COLO668 (cell line): ENCODE measurements around the gene SORCS3.
A peak's percentile ranks its signal among the peaks of the same experiment; 100 is the strongest.

Source experiments
- DNase-seq: peaks from one replicate; lab custom pipeline; 2025; ENCODE audit not compliant: unreplicated experiment; lab: John Stamatoyannopoulos, UW

SORCS3 gene

DNA sequence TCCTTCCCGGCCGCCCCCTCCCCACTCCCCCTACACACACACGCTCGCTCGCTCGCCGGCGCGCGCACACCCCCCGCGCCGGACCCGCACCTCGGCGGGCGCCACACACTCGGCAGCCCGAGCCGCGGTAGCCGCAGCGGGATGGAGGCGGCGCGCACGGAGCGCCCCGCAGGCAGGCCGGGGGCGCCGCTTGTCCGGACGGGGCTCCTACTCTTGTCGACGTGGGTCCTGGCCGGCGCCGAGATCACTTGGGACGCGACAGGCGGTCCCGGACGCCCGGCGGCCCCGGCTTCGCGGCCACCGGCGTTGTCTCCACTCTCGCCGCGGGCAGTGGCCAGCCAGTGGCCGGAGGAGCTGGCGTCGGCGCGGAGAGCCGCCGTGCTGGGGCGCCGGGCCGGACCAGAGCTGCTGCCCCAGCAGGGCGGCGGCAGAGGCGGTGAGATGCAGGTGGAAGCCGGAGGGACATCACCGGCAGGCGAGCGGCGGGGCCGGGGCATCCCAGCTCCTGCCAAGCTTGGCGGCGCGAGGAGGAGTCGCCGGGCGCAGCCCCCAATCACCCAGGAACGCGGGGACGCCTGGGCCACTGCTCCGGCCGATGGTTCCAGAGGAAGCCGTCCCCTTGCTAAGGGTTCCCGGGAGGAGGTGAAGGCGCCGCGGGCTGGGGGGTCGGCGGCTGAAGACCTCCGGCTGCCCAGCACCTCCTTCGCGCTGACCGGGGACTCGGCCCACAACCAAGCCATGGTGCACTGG lies at the start of gene SORCS3:
TSS of gene SORCS3 (plus strand) at position 104 of the 750 bp plus-strand sequence.
- DNase-seq = no peak

GRCh38 chr10:104591441-104591840 lies 49.6 kb upstream of the SORCS3 start:
- DNase-seq = no peak

- DNase-seq = no peak
Observed at GRCh38 chr10:104601166-104601565, 39.9 kb upstream of the SORCS3 start.

GRCh38 chr10:104608091-104608828 lies 32.8 kb upstream of the SORCS3 start:
- no peak for DNase-seq

DNA sequence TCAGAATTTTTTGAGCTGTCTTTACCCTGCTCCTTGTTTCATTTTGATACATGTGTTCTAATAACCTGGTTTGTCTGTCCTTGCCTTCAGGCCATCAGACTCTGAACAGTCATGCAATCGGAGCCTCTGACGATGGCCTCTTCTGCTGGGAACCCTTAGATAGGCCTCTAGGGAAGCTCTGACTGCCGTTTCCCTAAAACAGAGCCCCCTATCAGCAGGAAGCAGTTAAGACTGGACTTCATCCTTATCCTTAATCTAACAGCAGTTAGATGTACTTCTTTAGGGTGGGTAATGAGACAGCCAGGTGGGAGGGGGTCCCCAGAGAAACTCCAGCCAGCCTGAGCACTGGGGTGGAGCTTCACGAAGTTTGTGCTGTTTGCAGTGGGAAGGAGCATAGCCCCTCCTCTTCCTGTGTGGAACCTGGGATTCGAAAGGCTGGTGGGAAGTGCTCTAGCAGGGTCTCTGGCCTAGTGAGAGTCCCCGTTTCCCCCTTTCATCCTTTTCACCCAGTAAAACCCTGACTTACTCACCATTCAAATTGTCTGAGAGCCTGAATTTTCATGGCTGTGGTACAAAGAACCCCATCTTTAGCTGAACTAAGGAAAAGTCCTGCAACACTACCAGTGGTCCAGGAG lies 28.4 kb upstream of the SORCS3 start:
- no peak for DNase-seq

GRCh38 chr10:104613406-104613805 lies 27.7 kb upstream of the SORCS3 start:
- DNase-seq = no peak

DNA sequence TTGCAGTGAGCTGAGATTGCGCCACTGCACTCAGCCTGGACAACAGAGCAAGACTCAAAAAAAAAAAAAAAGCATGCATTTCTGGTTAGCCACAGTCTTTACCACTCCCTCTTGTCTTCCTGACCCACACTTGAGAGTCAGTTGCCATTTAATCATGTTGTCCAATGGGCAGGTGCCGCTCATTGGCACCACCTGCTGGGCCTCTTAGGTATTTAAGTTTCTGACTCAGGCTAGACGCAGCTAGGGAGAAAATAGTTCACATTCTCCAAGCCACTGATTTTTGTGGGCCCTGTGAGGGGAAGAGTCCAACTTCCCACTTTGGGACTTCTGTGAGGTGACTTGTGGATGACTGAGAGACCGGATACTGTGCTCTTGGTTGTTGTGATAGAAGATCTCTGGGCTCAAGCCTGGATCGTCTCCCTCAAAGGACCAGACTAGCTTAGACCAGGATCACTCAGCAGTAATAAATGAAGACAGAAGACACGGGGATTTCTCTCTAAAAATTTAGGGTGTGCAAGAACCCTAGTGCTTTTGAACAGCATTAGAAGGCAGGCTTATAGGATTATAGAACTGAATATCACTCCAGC lies 26.8 kb upstream of the SORCS3 start:
- peak; percentile 2 for DNase-seq

DNA sequence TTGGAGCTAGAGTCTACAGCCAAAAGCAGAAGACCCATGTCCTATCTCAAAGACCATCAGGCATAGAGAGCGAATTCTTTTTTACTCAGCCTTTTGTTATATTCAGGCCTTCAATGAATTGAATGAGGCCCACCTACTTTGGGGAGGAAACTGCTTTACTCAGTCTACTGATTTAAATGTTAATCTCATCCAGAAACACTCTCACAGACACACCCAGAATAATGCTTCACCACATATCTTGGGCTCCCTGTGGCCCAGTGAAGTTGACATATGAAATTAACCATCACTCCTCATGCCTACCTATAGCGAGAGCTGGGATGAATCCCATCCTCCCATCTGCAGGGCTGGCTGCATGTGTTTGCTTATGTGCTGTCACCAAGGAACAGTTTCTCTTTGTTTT lies 26.0 kb upstream of the SORCS3 start:
- DNase-seq = no peak

DNA sequence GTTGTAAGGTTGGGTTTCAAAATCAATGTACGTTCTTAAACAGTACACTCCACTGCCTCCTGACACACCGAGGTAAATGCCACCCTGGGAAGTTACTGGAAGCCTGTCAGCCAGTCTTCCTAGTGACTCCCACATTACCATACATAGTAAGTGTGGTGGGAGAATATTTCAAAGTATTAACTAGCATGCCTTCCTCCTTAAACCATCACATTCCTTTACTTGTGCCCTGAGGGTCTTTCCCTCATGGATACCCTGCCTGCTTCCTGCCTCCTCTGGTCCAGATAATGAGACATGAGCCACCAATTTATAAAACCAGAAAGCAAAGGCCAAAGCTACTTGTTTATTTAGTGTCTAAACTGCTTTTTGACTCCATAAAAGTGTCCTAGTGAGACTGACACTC lies 23.3 kb upstream of the SORCS3 start:
- DNase-seq = no peak

GRCh38 chr10:104622175-104622574 lies 18.9 kb upstream of the SORCS3 start:
- no peak for DNase-seq

DNA sequence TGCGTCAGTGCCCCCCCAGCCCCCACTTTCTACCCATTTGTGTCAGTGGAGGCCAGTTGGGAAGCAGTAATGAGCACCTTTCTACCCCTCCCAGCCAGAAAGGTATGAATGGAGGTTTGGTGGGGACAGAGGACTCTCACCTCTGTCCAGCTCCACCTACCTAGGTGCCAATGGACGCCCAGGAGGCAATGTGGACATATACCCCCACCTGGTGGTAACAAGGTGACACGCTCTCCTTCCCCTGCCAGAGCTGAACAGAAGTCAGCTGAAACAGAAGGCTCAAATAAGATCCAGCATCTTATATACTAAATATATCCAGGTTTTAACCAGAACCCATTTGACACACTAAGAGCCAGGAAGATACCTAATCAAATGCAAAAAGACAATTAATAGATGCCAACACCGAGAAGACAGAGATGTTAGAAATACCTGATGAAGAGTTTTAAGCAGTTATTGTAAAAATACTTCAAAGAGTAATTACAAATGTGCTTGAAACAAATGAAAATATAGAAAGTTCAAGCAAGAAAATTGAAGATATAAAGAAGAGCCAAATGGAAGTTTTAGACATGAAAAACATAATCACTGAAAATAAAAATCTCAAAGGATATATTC lies 18.4 kb upstream of the SORCS3 start:
- DNase-seq = no peak

- DNase-seq = peak; percentile 1
Observed at GRCh38 chr10:104630731-104631130, 10.4 kb upstream of the SORCS3 start.

DNA sequence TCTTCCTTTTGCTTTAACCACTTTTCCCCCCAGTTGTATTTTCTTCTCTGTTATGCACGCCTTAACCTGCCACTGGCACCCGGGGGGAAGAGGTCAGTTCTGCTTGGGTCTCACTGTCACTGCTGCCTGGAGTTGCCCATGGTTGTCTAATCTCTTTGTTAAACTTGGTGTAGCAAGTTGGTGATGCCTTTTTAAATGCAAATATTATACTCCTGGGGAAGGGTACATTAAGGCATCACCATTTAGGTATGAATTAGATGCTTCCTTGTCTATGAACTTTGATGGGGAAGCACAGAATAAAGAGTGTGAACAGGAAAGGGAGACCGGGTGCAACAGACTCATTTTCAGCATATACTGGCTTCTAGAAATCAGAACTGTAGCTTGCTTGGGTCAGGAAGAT lies 9.1 kb upstream of the SORCS3 start:
- no peak for DNase-seq

GRCh38 chr10:104638861-104639589 lies 2.1 kb upstream of the SORCS3 start:
- DNase-seq = peak; percentile 1

DNA sequence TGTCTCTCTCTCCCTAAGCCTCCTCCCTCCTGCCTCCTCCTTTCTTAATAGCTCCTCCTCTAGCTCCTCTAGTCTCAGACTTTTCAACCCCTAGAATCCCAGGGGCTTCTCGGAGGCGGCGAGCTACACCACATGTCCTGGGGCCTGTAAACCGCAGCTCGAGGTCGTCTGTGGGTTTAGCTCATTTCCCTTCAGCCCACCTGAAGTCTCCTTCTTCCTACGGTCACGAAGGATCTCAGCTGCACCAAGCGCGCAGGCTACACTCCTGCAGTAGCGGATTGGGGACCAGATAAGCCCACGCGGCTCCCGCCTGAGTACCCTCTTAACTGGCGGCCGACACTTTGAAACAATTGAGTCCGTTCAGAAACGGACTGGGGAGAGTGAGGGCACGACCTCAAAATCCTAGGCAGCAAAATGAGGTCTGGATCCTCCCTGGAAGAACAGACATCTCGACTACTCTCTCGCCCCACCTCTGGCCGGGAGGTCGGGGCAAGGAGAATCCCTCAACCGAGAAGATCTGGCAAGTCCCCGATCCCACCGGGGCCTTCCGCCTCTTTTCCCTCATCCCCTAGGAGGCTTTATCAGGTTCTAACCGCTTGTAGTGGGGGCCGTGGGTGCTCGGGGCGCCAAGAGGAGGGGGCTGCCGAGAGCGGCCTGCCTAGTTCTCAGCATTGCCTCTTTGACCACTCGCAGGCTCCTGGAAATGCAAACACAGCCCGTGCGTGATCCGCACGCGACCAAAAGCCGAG lies 1.3 kb upstream of the SORCS3 start:
- no peak for DNase-seq

GRCh38 chr10:104640339-104641186 lies 527 bp upstream of the SORCS3 start:
- no peak for DNase-seq

GRCh38 chr10:104641937-104642657 lies 1.0 kb downstream of the SORCS3 start:
- DNase-seq = no peak

- no peak for DNase-seq
Observed at GRCh38 chr10:104642658-104643302, 1.7 kb downstream of the SORCS3 start.
